ENCODE data around the gene ITGA2.

Gene ITGA2

DNA sequence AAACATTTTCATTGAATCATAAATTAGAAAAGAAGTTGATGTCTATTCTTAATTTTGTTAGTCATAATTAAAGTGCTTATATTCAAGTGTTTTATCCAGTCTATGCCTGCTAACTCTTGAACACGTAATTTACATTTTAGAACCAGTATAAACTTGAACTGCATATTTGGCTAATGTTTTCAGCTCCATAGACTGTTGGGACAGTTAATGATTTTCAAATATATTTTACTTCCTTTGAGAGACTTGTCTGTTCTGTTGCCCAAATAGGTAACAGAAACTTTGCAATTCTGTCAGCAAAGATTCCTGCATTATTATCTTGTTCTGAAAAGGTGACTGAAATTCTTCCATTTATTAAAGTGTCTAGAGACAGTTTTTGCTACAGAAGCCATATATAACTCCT, 7.8 kb downstream of the ITGA2 start:
- DNase-seq (ENCODE audit: low spot score): no peak
- peaks cover 15% of the 10 kb centered on the region for H3K4me1 Mint-ChIP-seq (ENCODE audit: low read depth)
- H3K27ac Mint-ChIP-seq: no peak overlapping the region
- H3K4me3 Mint-ChIP-seq: no peak overlapping the region
- peaks cover 11% of the 10 kb centered on the region for H3K36me3 Mint-ChIP-seq (ENCODE audit: low read depth)
- H3K27me3 Mint-ChIP-seq (ENCODE audit: low read depth): peaks cover 25% of the 10 kb centered on the region
- H3K9me3 Mint-ChIP-seq: no peaks in the 10 kb centered on the region

GRCh38 chr5:52997424-52997823, 8.3 kb downstream of the ITGA2 start:
- Mint-ChIP-seq H3K27me3 (ENCODE audit: low read depth) (peaks cover 20% of the 10 kb centered on the region), H3K36me3 (ENCODE audit: low read depth) (peaks cover 7% of the 10 kb centered on the region), H3K27ac (no peak overlapping the region), H3K9me3 (no peaks in the 10 kb centered on the region), H3K4me3 (no peak overlapping the region), H3K4me1 (ENCODE audit: low read depth) (peaks cover 12% of the 10 kb centered on the region)
- DNase-seq (ENCODE audit: low spot score): no peak

DNA sequence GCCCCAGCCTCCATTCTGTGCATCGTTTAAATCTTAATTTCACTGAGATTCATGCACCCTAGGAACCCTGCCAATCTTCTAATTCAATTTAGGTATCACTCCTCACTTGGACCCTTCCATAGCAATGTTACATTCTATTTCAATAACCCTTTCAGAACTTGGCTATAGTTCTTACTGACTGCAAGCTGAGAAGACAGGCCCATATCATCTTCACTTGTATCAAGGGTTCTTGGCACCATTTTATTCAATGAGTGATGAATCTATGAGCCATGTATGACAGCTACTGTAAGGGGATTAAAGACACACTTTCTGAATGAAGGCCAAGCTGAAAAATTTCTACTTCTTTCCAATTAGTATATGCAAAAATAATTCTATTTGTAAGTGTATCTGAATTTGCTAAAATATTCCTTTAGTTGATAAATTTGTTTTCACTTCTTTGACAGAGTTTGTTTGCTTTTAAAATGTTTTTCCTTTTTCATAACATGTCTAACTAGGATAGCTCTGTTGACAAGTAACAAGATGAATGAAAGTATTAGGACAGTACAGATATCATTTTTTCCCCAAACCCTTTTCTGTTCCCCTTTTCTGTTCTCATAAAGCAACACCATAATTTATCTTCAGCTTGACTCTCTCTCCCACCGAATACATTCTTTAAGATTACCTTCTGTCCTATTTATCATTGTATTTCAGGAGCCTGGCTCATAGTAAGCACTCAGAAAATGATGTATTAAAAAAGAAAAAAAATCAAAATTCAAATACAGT, 9.6 kb downstream of the ITGA2 start:
- DNase-seq (ENCODE audit: low spot score): no peak
- H3K27me3 Mint-ChIP-seq (ENCODE audit: low read depth): peaks cover 14% of the 10 kb centered on the region
- no peak overlapping the region for H3K4me3 Mint-ChIP-seq
- H3K4me1 Mint-ChIP-seq (ENCODE audit: low read depth): peaks cover 14% of the 10 kb centered on the region
- H3K27ac Mint-ChIP-seq: no peak overlapping the region
- peaks cover 14% of the 10 kb centered on the region for H3K36me3 Mint-ChIP-seq (ENCODE audit: low read depth)
- H3K9me3 Mint-ChIP-seq: no peaks in the 10 kb centered on the region

- H3K27me3 Mint-ChIP-seq (ENCODE audit: low read depth): peaks cover 11% of the 10 kb centered on the region
- H3K36me3 Mint-ChIP-seq (ENCODE audit: low read depth): peaks cover 20% of the 10 kb centered on the region
- DNase-seq (ENCODE audit: low spot score): no peak
- no peak overlapping the region for H3K4me3 Mint-ChIP-seq
- H3K4me1 Mint-ChIP-seq (ENCODE audit: low read depth): peaks cover 20% of the 10 kb centered on the region
- H3K27ac Mint-ChIP-seq: no peak overlapping the region
- no peaks in the 10 kb centered on the region for H3K9me3 Mint-ChIP-seq
These were observed 10.3 kb downstream of the ITGA2 start for GRCh38 chr5:52999344-52999949.

- DNase-seq (ENCODE audit: low spot score): no peak
- H3K36me3 Mint-ChIP-seq (ENCODE audit: low read depth): peaks cover 30% of the 10 kb centered on the region
- peaks cover 11% of the 10 kb centered on the region for H3K27me3 Mint-ChIP-seq (ENCODE audit: low read depth)
- H3K9me3 Mint-ChIP-seq: no peaks in the 10 kb centered on the region
- H3K4me3 Mint-ChIP-seq: no peak overlapping the region
- peaks cover 35% of the 10 kb centered on the region for H3K4me1 Mint-ChIP-seq (ENCODE audit: low read depth)
- no peak overlapping the region for H3K27ac Mint-ChIP-seq
These were observed 12.4 kb downstream of the ITGA2 start for GRCh38 chr5:53001541-53001940.

DNA sequence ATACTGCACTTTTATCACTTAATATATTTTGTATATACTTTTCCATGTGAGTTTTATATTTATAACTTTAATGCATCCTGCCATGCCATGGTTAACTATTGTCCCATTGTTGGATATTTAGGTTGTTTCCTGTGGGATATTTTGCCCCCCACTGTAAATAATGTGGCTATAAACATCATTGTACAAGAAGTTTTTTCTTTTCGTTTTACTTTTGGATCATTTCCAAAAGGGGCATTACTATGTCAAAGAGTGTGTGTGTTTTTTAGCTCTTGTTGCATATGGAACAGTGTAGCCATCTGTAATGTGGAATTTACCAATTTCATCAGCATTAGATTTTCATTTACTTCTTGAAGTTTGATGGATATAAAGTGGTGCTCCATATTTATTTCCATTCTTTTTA, 13.3 kb downstream of the ITGA2 start:
- peaks cover 30% of the 10 kb centered on the region for H3K36me3 Mint-ChIP-seq (ENCODE audit: low read depth)
- H3K4me1 Mint-ChIP-seq (ENCODE audit: low read depth): peaks cover 42% of the 10 kb centered on the region
- H3K9me3 Mint-ChIP-seq: no peaks in the 10 kb centered on the region
- no peak overlapping the region for H3K27ac Mint-ChIP-seq
- no peak for DNase-seq (ENCODE audit: low spot score)
- no peak overlapping the region for H3K4me3 Mint-ChIP-seq
- peaks cover 6% of the 10 kb centered on the region for H3K27me3 Mint-ChIP-seq (ENCODE audit: low read depth)

DNA sequence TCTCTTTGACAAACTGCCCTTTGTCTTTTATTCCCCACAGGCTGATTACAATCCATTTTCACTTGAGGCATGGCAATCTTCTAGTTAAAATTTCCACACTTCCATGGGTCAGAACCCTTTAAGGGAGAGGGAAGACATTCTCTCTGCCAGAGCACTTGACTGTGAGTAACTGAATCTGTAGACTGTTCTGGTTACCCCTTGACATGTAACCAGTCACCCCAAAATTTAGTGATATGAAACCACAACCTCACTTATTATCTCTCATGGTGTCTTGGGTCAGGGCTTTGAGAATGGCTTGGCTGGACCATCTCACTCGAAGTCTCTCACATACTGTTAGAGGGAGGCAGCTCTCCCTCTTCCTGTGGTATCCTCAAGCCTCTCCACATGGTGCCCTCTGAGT, 14.0 kb downstream of the ITGA2 start:
- H3K4me1 Mint-ChIP-seq (ENCODE audit: low read depth): peaks cover 47% of the 10 kb centered on the region
- H3K27me3 Mint-ChIP-seq (ENCODE audit: low read depth): peaks cover 5% of the 10 kb centered on the region

DNA sequence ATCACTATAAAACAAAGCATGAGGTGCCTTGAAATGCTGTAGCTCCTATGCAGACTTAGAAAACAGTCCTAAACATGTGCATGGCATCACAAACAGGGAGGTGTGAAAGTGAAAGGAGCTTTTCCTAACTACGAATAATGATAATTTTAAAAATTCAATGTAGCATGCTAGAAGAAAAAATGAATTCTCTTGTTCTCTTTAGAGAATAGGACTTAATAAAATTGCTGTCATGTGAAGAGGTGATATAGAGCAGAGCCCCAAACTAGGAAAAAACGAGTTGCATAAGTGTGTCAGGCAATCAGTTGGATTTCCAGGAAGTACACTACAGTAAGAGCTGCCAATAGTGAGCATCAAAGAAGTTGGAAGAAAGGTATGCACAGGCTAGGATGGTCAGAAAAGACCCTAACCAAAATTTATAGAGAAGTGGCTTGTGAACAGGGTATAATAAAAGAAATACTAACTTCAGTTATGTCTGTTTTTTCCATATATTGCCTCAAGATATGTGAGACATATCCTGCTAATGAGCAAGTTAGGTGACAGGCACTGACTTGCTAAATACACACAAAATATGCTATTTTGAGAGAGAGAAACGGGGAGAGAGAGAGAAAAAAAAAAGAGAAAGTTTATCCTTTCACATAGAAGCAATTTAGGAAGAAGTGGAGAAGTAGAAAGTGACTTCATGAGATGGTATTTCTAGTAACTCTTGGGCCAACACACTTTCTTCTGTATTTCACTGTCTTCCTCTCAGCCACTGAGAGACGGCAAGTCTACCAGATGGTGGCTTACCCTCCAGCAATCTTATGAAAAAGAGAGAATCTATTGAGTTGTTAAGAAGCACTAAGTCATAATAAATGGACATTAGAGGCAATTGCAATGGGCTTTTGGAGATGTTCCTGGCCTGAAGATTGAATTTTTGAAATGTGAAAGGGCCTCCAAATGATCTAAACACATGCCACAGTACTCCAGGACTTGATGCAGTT, 18.0 kb downstream of the ITGA2 start:
- Mint-ChIP-seq H3K27ac (peak overlapping the region; percentile 22), H3K27me3 (ENCODE audit: low read depth) (peaks cover 12% of the 10 kb centered on the region), H3K4me3 (peak overlapping the region; percentile 13), H3K36me3 (ENCODE audit: low read depth) (peaks cover 34% of the 10 kb centered on the region), H3K4me1 (ENCODE audit: low read depth) (peaks cover 70% of the 10 kb centered on the region), H3K9me3 (no peaks in the 10 kb centered on the region)
- no peak for DNase-seq (ENCODE audit: low spot score)

More for the DNA sequence above, 14.0 kb downstream of the ITGA2 start:
- no peaks in the 10 kb centered on the region for H3K9me3 Mint-ChIP-seq
- H3K36me3 Mint-ChIP-seq (ENCODE audit: low read depth): peaks cover 30% of the 10 kb centered on the region
- no peak overlapping the region for H3K4me3 Mint-ChIP-seq
- DNase-seq (ENCODE audit: low spot score): no peak
- H3K27ac Mint-ChIP-seq: no peak overlapping the region

- peaks cover 9% of the 10 kb centered on the region for H3K9me3 Mint-ChIP-seq
These were observed 19.6 kb downstream of the ITGA2 start for GRCh38 chr5:53008751-53009150.

DNA sequence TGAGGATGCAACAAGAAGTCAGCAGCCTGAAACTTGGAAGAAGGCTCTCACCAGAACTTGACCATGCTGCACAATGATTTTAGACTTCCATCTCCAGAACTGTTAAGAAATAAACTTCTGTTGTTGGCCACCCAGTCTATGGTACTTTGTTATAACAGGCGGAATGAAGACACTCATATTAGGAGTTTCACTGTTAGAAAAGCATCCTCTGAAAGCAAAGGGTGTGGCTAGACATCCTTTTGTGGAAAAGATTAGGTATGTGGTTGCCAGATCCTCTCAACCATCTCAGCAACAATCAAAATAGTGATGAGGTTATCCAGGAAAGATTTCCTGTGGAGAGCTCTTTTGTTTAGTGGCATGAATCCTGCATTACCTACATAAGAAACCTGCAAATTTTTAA, 20.7 kb downstream of the ITGA2 start:
- H3K27ac Mint-ChIP-seq: peak overlapping the region; percentile 64
- H3K4me3 Mint-ChIP-seq: peak overlapping the region; percentile 39
- DNase-seq (ENCODE audit: low spot score): no peak
- peaks cover 19% of the 10 kb centered on the region for H3K9me3 Mint-ChIP-seq
- peaks cover 27% of the 10 kb centered on the region for H3K36me3 Mint-ChIP-seq (ENCODE audit: low read depth)
- peaks cover 68% of the 10 kb centered on the region for H3K4me1 Mint-ChIP-seq (ENCODE audit: low read depth)
- H3K27me3 Mint-ChIP-seq (ENCODE audit: low read depth): peaks cover 33% of the 10 kb centered on the region

More at GRCh38 chr5:53008751-53009150, 19.6 kb downstream of the ITGA2 start:
- peak; percentile 59 for DNase-seq (ENCODE audit: low spot score)
- peaks cover 69% of the 10 kb centered on the region for H3K4me1 Mint-ChIP-seq (ENCODE audit: low read depth)
- peaks cover 29% of the 10 kb centered on the region for H3K36me3 Mint-ChIP-seq (ENCODE audit: low read depth)
- peak overlapping the region; percentile 1 for H3K4me3 Mint-ChIP-seq
- peaks cover 22% of the 10 kb centered on the region for H3K27me3 Mint-ChIP-seq (ENCODE audit: low read depth)
- H3K27ac Mint-ChIP-seq: peak overlapping the region; percentile 66

DNA sequence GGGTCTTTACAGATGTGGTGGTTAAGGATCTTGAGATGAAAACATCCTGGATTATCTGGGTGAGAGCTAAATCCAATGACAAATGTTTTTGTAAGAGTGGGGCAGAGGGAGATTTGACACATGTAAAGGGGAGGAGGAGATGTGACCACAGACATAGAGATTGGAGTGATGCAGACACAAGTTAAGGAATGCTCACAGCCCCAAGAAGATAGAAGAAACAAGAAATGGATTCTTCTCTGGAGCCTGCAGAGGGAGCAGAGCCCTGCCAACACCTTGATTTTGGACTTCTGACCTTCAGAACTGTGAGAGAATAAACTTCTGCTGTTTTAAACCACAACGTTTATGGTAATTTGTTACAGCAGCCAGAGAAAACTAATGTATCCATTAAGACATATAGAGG, 21.7 kb downstream of the ITGA2 start:
- H3K9me3 Mint-ChIP-seq: peaks cover 29% of the 10 kb centered on the region
- H3K4me1 Mint-ChIP-seq (ENCODE audit: low read depth): peaks cover 68% of the 10 kb centered on the region
- H3K36me3 Mint-ChIP-seq (ENCODE audit: low read depth): peaks cover 30% of the 10 kb centered on the region
- no peak overlapping the region for H3K4me3 Mint-ChIP-seq
- H3K27ac Mint-ChIP-seq: no peak overlapping the region
- no peak for DNase-seq (ENCODE audit: low spot score)
- peaks cover 43% of the 10 kb centered on the region for H3K27me3 Mint-ChIP-seq (ENCODE audit: low read depth)

DNA sequence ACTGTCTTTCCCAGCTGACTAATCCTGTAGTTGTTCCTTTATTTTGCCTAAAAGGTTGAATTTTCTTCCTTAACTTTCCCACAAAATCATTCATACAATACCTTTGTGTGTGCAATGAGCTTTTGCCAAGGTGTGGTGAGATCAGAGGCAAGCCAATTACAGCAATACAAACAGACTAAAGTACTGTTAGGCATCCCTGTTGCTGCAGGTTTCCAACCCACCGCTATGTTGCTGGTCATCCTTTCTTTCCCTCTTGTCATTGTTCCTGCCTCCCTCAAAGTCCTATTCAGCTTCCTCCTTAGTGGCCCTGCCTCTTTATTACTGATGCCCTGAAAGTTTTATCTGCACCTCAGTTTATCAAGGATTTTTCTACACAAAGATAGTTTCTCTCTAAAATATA, 22.1 kb downstream of the ITGA2 start:
- Mint-ChIP-seq H3K9me3 (peaks cover 33% of the 10 kb centered on the region), H3K4me3 (no peak overlapping the region), H3K4me1 (ENCODE audit: low read depth) (peaks cover 70% of the 10 kb centered on the region), H3K27me3 (ENCODE audit: low read depth) (peaks cover 46% of the 10 kb centered on the region), H3K36me3 (ENCODE audit: low read depth) (peaks cover 32% of the 10 kb centered on the region), H3K27ac (no peak overlapping the region)
- no peak for DNase-seq (ENCODE audit: low spot score)

- Mint-ChIP-seq H3K27ac (no peak overlapping the region), H3K36me3 (ENCODE audit: low read depth) (peaks cover 30% of the 10 kb centered on the region), H3K4me3 (no peak overlapping the region), H3K9me3 (peaks cover 33% of the 10 kb centered on the region), H3K4me1 (ENCODE audit: low read depth) (peaks cover 48% of the 10 kb centered on the region), H3K27me3 (ENCODE audit: low read depth) (peaks cover 60% of the 10 kb centered on the region)
- DNase-seq (ENCODE audit: low spot score): no peak
These were observed 24.7 kb downstream of the ITGA2 start for GRCh38 chr5:53013857-53014256.

DNA sequence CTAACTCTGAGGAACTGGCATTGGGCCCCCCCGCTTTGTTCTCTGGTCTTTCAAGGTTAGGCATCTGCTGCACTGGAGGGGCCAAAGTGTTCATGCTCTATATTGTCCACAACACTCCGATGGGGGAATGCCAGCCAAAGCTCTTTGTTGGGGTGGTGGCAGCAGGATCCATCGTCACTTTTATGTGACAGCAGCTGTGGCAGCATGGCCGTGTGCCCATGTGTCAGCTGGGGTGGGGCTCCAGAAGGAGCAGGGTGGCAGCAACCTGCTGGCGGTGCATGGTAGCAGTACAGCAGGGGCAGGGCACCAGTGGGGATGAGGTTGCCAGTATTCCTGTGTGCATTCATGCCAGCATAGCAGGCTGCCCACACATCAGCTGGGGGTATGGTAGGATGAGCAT, 28.2 kb downstream of the ITGA2 start:
- Mint-ChIP-seq H3K36me3 (ENCODE audit: low read depth) (peaks cover 29% of the 10 kb centered on the region), H3K27me3 (ENCODE audit: low read depth) (peaks cover 48% of the 10 kb centered on the region)

More for the DNA sequence above, 28.2 kb downstream of the ITGA2 start:
- H3K9me3 Mint-ChIP-seq: peaks cover 33% of the 10 kb centered on the region
- peaks cover 28% of the 10 kb centered on the region for H3K4me1 Mint-ChIP-seq (ENCODE audit: low read depth)
- no peak overlapping the region for H3K27ac Mint-ChIP-seq
- DNase-seq (ENCODE audit: low spot score): no peak
- H3K4me3 Mint-ChIP-seq: no peak overlapping the region
